Central memory CD4-positive, alpha-beta T cell (primary cell): Measurements from ENCODE around the gene MMP26.
"Not testable (repeated sequence)": the region's sequence is repeated elsewhere in the genome, so short reads cannot be mapped to it uniquely, and the experiment has no call there.

ENCODE experiments used
- DNase-seq: peaks from one replicate; pipeline ENCODE4 v3.0.0; 2022

Gene MMP26

GRCh38 chr11:4722616-4723534, 18.3 kb downstream of the MMP26 start:
- not testable (repeated sequence) for DNase-seq

GRCh38 chr11:4727171-4727570, 22.6 kb downstream of the MMP26 start:
- DNase-seq = no peak

GRCh38 chr11:4740735-4741134, 36.2 kb downstream of the MMP26 start:
- DNase-seq = no peak

- DNase-seq = no peak
These were observed 43.9 kb downstream of the MMP26 start for GRCh38 chr11:4748438-4748837.

DNA sequence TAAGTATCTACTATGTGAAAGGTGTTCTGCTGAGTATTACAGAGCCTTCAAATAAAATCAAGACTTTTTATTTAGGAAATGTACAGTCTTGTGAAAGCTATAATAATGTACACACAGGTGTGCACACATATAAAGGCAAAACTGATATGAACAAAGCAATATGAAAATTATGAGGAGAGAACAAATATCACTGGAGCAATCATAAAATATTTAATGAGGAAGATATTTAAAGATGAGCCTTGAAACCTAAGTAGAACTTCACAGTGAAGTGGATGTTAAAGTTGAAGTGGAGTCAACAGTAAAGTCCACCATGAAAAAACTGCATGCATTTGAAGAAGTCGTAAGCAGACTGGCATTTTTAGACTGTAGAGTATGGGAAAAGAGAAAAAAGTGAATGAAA, 46.6 kb downstream of the MMP26 start:
- DNase-seq = no peak
